Karpas-422 (cell line): ENCODE results near the gene HSP90AB1. TPM values are rescaled to one million over a fixed set of nuclear protein-coding genes. Genes with fewer than 3 reads are reported as not detected.

Experiments used
- DNase-seq: peaks from one replicate; pipeline ENCODE4 v3.0.0-alpha.2; 2015
- H2AFZ ChIP-seq: fragments of 200-600 bp; sonication (generic); 2 replicates; pipeline ENCODE4 v1.6.1; 2014; ENCODE audit warnings: antibody characterized with exemption, low read length, mixed read lengths
- H3K27ac ChIP-seq: fragments of 200-600 bp; sonication (generic); 2 replicates; pipeline ENCODE4 v1.5.1; 2014; ENCODE audit warnings: mild to moderate bottlenecking, low read length, moderate library complexity
- H3K27me3 ChIP-seq: fragments of 200-600 bp; sonication (generic); 2 replicates; pipeline ENCODE4 v1.6.1; 2014; ENCODE audit warnings: low read length, mixed read lengths
- H3K36me3 ChIP-seq: fragments of 200-600 bp; sonication (generic); 2 replicates; pipeline ENCODE4 v1.6.1; 2014; ENCODE audit warnings: low read length, mixed read lengths; ENCODE audit not compliant: insufficient read depth
- H3K4me1 ChIP-seq: fragments of 200-600 bp; sonication (generic); 2 replicates; pipeline ENCODE4 v1.6.1; 2014; ENCODE audit warnings: mild to moderate bottlenecking, low read length, mixed read lengths
- H3K4me2 ChIP-seq: fragments of 200-600 bp; sonication (generic); 2 replicates; pipeline ENCODE4 v1.6.1; 2014; ENCODE audit warnings: low read length, low read depth, mild to moderate bottlenecking; ENCODE audit not compliant: poor library complexity, severe bottlenecking
- H3K4me3 ChIP-seq: fragments of 200-600 bp; sonication (generic); 2 replicates; pipeline ENCODE4 v1.5.1; 2014; ENCODE audit warnings: mild to moderate bottlenecking, antibody characterized with exemption, low read length, mixed read lengths
- H3K79me2 ChIP-seq: fragments of 200-600 bp; sonication (generic); 2 replicates; pipeline ENCODE4 v1.6.1; 2014; ENCODE audit warnings: mild to moderate bottlenecking, low read length, mixed read lengths
- H3K9ac ChIP-seq: fragments of 200-600 bp; sonication (generic); 2 replicates; pipeline ENCODE4 v1.6.0; 2014; ENCODE audit warnings: low read length
- H3K9me2 ChIP-seq: fragments of 200-600 bp; sonication (generic), shearing (Covaris generic); replicated peaks from 2 replicates; pipeline ENCODE4 v1.6.0; 2014; ENCODE audit warnings: mild to moderate bottlenecking, low read length, moderate library complexity; ENCODE audit not compliant: insufficient read depth
- H3K9me3 ChIP-seq: fragments of 300-700, 200-600 bp; sonication (generic); 2 replicates; pipeline ENCODE4 v1.6.1; 2014; ENCODE audit warnings: low read length, mixed read lengths
- H4K20me1 ChIP-seq: fragments of 200-600 bp; sonication (generic); 2 replicates; pipeline ENCODE4 v1.6.1; 2014; ENCODE audit warnings: mild to moderate bottlenecking, antibody characterized with exemption, low read length, low read depth; ENCODE audit not compliant: insufficient read depth
- total RNA-seq: library from RNA; depleted of rRNA; stranded (reverse); fragments of >200 nt; shearing (Covaris generic); gene quantifications from 2 replicates; pipeline ENCODE4 v1.2.3, GENCODE V29; 2014; ENCODE audit warnings: low replicate concordance

Gene HSP90AB1
- total RNA-seq, 1 experiment from 2014 or later, result 474 TPM

- Histone ChIP-seq H3K4me1 (no peaks in the 10 kb centered on the region), H2AFZ (no peak overlapping the region), H3K9ac (no peak overlapping the region), H3K27ac (no peak overlapping the region), H3K9me3 (no peaks in the 10 kb centered on the region), H4K20me1 (0 out of 2 replicates have a peak, but pooled peaks cover 4% of the 10 kb centered on the region), H3K4me3 (no peak overlapping the region), H3K4me2 (no peak overlapping the region), H3K79me2 (no peaks in the 10 kb centered on the region), H3K36me3 (no peaks in the 10 kb centered on the region), H3K9me2 (no peaks in the 10 kb centered on the region), H3K27me3 (no peaks in the 10 kb centered on the region)
- no peak for DNase-seq
Measured at GRCh38 chr6:44297063-44298038, 50.5 kb downstream of the HSP90AB1 start.

GRCh38 chr6:44298055-44298803 lies 51.3 kb downstream of the HSP90AB1 start:
- no peaks in the 10 kb centered on the region for H3K4me1 ChIP-seq
- H4K20me1 ChIP-seq, result 0 out of 2 replicates have a peak, but pooled peaks cover 4% of the 10 kb centered on the region
- H3K9me3 ChIP-seq, result no peaks in the 10 kb centered on the region
- H3K9me2 ChIP-seq, result no peaks in the 10 kb centered on the region
- no peaks in the 10 kb centered on the region for H3K36me3 ChIP-seq
- H3K9ac ChIP-seq, result no peak overlapping the region
- H3K4me2 ChIP-seq, result no peak overlapping the region
- H3K27ac ChIP-seq, result no peak overlapping the region
- no peak for DNase-seq
- H2AFZ ChIP-seq, result no peak overlapping the region
- H3K79me2 ChIP-seq, result no peaks in the 10 kb centered on the region
- no peak overlapping the region for H3K4me3 ChIP-seq
- H3K27me3 ChIP-seq, result no peaks in the 10 kb centered on the region

- H4K20me1 ChIP-seq, result 0 out of 2 replicates have a peak, but pooled peaks cover 4% of the 10 kb centered on the region
- H3K27ac ChIP-seq, result no peak overlapping the region
- H3K9me3 ChIP-seq, result no peaks in the 10 kb centered on the region
- H2AFZ ChIP-seq, result no peak overlapping the region
- H3K4me1 ChIP-seq, result no peaks in the 10 kb centered on the region
- H3K9ac ChIP-seq, result no peak overlapping the region
- H3K27me3 ChIP-seq, result no peaks in the 10 kb centered on the region
- H3K4me2 ChIP-seq, result no peak overlapping the region
- no peak overlapping the region for H3K4me3 ChIP-seq
- H3K9me2 ChIP-seq, result no peaks in the 10 kb centered on the region
- DNase-seq, result no peak
- no peaks in the 10 kb centered on the region for H3K79me2 ChIP-seq
- H3K36me3 ChIP-seq, result no peaks in the 10 kb centered on the region
Measured at GRCh38 chr6:44298864-44299263, 52.0 kb downstream of the HSP90AB1 start.

- H3K9me3 ChIP-seq, result no peaks in the 10 kb centered on the region
- H3K79me2 ChIP-seq, result no peaks in the 10 kb centered on the region
- H3K9me2 ChIP-seq, result no peaks in the 10 kb centered on the region
- H3K27me3 ChIP-seq, result no peaks in the 10 kb centered on the region
- no peak overlapping the region for H3K9ac ChIP-seq
- DNase-seq, result no peak
- H4K20me1 ChIP-seq, result 0 out of 2 replicates have a peak, but pooled peaks cover 4% of the 10 kb centered on the region
- H3K36me3 ChIP-seq, result no peaks in the 10 kb centered on the region
- H3K4me3 ChIP-seq, result no peak overlapping the region
- H3K4me1 ChIP-seq, result no peaks in the 10 kb centered on the region
- no peak overlapping the region for H2AFZ ChIP-seq
- H3K27ac ChIP-seq, result no peak overlapping the region
- H3K4me2 ChIP-seq, result no peak overlapping the region
Measured at GRCh38 chr6:44300292-44300823, 53.5 kb downstream of the HSP90AB1 start.

GRCh38 chr6:44301106-44301505 lies 54.2 kb downstream of the HSP90AB1 start:
- Histone ChIP-seq H4K20me1 (0 out of 2 replicates have a peak, but pooled peaks cover 1% of the 10 kb centered on the region), H3K9me3 (no peaks in the 10 kb centered on the region), H3K4me3 (no peak overlapping the region), H3K27me3 (no peaks in the 10 kb centered on the region), H3K4me1 (no peaks in the 10 kb centered on the region), H3K27ac (no peak overlapping the region), H3K79me2 (no peaks in the 10 kb centered on the region), H3K9ac (no peak overlapping the region), H3K9me2 (no peaks in the 10 kb centered on the region), H2AFZ (no peak overlapping the region), H3K4me2 (no peak overlapping the region), H3K36me3 (no peaks in the 10 kb centered on the region)
- DNase-seq, result no peak

GRCh38 chr6:44301782-44302564 lies 55.1 kb downstream of the HSP90AB1 start:
- Histone ChIP-seq H3K9me3 (no peaks in the 10 kb centered on the region), H4K20me1 (no peaks in the 10 kb centered on the region), H3K4me3 (no peak overlapping the region), H3K36me3 (no peaks in the 10 kb centered on the region), H3K27me3 (no peaks in the 10 kb centered on the region), H2AFZ (no peak overlapping the region), H3K79me2 (no peaks in the 10 kb centered on the region), H3K9me2 (no peaks in the 10 kb centered on the region), H3K9ac (no peak overlapping the region), H3K4me1 (no peaks in the 10 kb centered on the region), H3K4me2 (no peak overlapping the region), H3K27ac (no peak overlapping the region)
- no peak for DNase-seq

GRCh38 chr6:44302856-44303255 lies 56.0 kb downstream of the HSP90AB1 start:
- Histone ChIP-seq H3K27me3 (no peaks in the 10 kb centered on the region), H3K9me3 (no peaks in the 10 kb centered on the region), H3K9ac (no peak overlapping the region), H3K9me2 (no peaks in the 10 kb centered on the region), H3K27ac (no peak overlapping the region), H3K4me2 (no peak overlapping the region), H3K4me3 (no peak overlapping the region), H3K4me1 (no peaks in the 10 kb centered on the region), H4K20me1 (no peaks in the 10 kb centered on the region), H3K79me2 (no peaks in the 10 kb centered on the region), H3K36me3 (no peaks in the 10 kb centered on the region), H2AFZ (no peak overlapping the region)
- DNase-seq, result no peak
